HEK293T (cell line): ENCODE results near the gene BCL6B.
A peak's percentile ranks its signal among the peaks of the same experiment; 100 is the strongest.

ENCODE experiments used
- CTCF ChIA-PET: fragments of 350-600 bp; formaldehyde crosslinking; extraction: SDS; loops from one replicate; lab custom pipeline; 2021; ENCODE audit warnings: antibody characterized with exemption, inconsistent platforms; lab: Yijun Ruan, JAX
- POLR2A ChIA-PET: fragments of 350-600 bp; formaldehyde crosslinking; extraction: SDS; loops from one replicate; lab custom pipeline; 2020; ENCODE audit warnings: antibody characterized with exemption, inconsistent platforms; lab: Yijun Ruan, JAX
- DNase-seq: peaks from one replicate; pipeline ENCODE4 v3.0.0; 2012; ENCODE audit warnings: mixed read lengths; ENCODE audit errors: extremely low spot score
- ARNT ChIP-seq: fragments of 450-650 bp; IDR thresholded peaks from 2 replicates; pipeline ENCODE4 v1.6.1; 2017; ENCODE audit warnings: mild to moderate bottlenecking
- BHLHE40 ChIP-seq: fragments of 450-650 bp; IDR thresholded peaks from 2 replicates; pipeline ENCODE4 v1.6.1; 2016; ENCODE audit warnings: mild to moderate bottlenecking, moderate library complexity, borderline replicate concordance
- CTBP1 ChIP-seq: fragments of 450-650 bp; IDR thresholded peaks from 2 replicates; pipeline ENCODE4 v1.6.1; 2016; ENCODE audit warnings: borderline replicate concordance
- ELF4 ChIP-seq: fragments of 450-650 bp; IDR thresholded peaks from 2 replicates; pipeline ENCODE4 v1.6.1; 2017; ENCODE audit warnings: antibody characterized with exemption
- FOXA1 ChIP-seq: fragments of 450-650 bp; IDR thresholded peaks from 2 replicates; pipeline ENCODE4 v1.6.1; 2016; ENCODE audit warnings: mild to moderate bottlenecking
- FOXK2 ChIP-seq: fragments of 450-650 bp; IDR thresholded peaks from 2 replicates; pipeline ENCODE4 v1.6.1; 2016; ENCODE audit warnings: mild to moderate bottlenecking
- FOXM1 ChIP-seq: fragments of 450-650 bp; IDR thresholded peaks from 2 replicates; pipeline ENCODE4 v1.6.1; 2017; ENCODE audit warnings: mild to moderate bottlenecking, borderline replicate concordance
- HDGF ChIP-seq: fragments of 450-650 bp; IDR thresholded peaks from 2 replicates; pipeline ENCODE4 v1.6.1; 2017; ENCODE audit warnings: antibody characterized with exemption, borderline replicate concordance
- L3MBTL2 ChIP-seq: fragments of 450-650 bp; conservative IDR thresholded peaks from 2 replicates; pipeline ENCODE4 v1.6.1; 2016; ENCODE audit warnings: mild to moderate bottlenecking
- LEF1 ChIP-seq: fragments of 450-650 bp; IDR thresholded peaks from 2 replicates; pipeline ENCODE4 v1.6.1; 2017; ENCODE audit warnings: mild to moderate bottlenecking, borderline replicate concordance
- NFRKB ChIP-seq: fragments of 450-650 bp; IDR thresholded peaks from 2 replicates; pipeline ENCODE4 v1.6.1; 2016; ENCODE audit warnings: mild to moderate bottlenecking, moderate library complexity
- PKNOX1 ChIP-seq: fragments of 450-650 bp; IDR thresholded peaks from 2 replicates; pipeline ENCODE4 v1.6.1; 2016
- SP1 ChIP-seq: fragments of 450-650 bp; IDR thresholded peaks from 2 replicates; pipeline ENCODE4 v1.6.1; 2017
- SUZ12 ChIP-seq: fragments of 450-650 bp; IDR thresholded peaks from 2 replicates; pipeline ENCODE4 v1.6.1; 2016; ENCODE audit warnings: mild to moderate bottlenecking
- TARDBP ChIP-seq: fragments of 450-650 bp; IDR thresholded peaks from 2 replicates; pipeline ENCODE4 v1.6.1; 2016
- ZNF384 ChIP-seq: fragments of 450-650 bp; IDR thresholded peaks from 2 replicates; pipeline ENCODE4 v1.6.1; 2016

The BCL6B gene

DNA sequence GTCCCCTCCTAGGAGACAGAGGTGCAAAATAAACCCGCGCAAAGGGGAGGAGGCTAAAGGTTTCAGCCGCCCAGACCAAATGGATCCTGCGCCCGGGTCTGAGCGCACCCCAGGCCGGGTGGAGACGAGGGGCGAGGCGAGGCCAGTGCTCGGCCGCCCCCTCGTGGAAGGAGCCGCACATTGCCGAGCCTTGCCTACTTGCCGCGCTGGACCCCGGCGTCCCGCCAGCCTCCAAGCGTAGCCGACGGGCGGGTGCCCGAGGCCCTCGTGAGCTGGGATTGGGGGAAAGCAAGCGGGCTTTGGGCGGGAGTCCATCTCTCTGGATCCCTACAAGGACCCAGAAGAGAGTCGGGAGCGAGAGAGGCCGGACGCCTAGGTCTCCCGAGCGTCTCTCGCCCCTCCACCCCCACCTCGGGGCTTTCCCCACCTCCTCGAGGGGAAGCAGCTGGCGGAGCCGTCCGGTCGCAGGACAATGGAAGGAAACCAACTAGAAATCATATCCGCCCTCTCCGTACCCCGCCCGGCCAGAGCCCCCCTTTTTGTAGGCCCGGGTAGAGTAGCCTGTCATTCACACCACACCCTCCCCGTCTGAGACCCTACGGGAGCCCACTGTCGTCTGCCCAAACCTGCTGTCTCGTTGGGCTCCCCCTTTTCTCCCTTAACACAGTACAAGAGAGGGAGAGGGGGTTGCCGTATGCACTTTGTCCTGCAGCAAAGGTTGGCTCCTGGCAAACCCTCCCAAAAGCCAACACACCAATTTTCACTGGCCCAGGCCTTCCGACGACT lies 664 bp upstream of the BCL6B start:
- ChIA-PET POLR2A (interaction anchor here (1.4 to 3.4 kb wide), 4 partner anchors 10 to 109 kb away, joined by 3 to 19 read pairs (median 6); partner anchors contain the start of genes RNASEK and SLC16A13), CTCF (interaction anchor here (0.6 to 1.8 kb wide), 8 partner anchors 10 to 169 kb away, joined by 3 to 10 read pairs (median 3); no protein-coding TSS in a partner anchor)
- peak; percentile 78 for DNase-seq
- TF ChIP-seq L3MBTL2 (peak; percentile 55; the same call in 1 of the 2 replicates), ELF4 (no peak)

GRCh38 chr17:7023576-7024401 lies 939 bp downstream of the BCL6B start:
- ChIA-PET CTCF (no interaction called here), POLR2A (interaction anchor here (1.2 kb wide), 1 partner anchor 12 kb away, joined by 4 read pairs; the partner anchor contains the start of gene SLC16A13)
- DNase-seq = peak; percentile 95

GRCh38 chr17:7024402-7024785 lies 1.5 kb downstream of the BCL6B start:
- TF ChIP-seq CTBP1 (no peak), L3MBTL2 (peak; percentile 73)
- CTCF ChIA-PET = no interaction called here
- POLR2A ChIA-PET = no interaction called here

More at GRCh38 chr17:7023576-7024401, 939 bp downstream of the BCL6B start:
- TF ChIP-seq FOXK2 (no peak), L3MBTL2 (peak; percentile 96), CTBP1 (no peak)

DNA sequence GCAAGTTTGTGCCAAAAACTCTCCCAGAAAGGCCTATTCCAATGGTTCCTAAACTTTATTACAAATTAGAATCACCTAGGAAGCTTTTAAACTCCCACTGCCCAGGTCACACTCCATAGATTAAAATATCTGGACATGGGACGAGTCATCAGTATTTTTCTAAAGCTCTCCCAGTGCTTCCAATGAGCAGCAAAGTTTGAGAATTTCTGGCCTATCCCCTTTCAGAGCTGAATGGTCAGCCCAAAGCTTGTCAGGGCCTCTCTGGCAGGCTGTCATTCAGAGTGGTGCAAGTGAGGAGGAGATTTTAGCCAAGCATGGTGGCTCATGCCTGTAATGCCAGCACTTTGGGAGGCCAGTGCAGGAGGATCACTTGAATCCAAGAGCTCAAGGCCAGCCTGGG lies 2.4 kb downstream of the BCL6B start:
- no peak for DNase-seq
- CTCF ChIA-PET = no interaction called here
- no peak for TF ChIP-seq SUZ12
- TF ChIP-seq BHLHE40 = no peak
- TF ChIP-seq ARNT = no peak
- no peak for TF ChIP-seq L3MBTL2
- no peak for TF ChIP-seq ZNF384
- no peak for TF ChIP-seq FOXM1
- TF ChIP-seq NFRKB = no peak
- TF ChIP-seq PKNOX1 = no peak
- no peak for TF ChIP-seq ELF4
- TF ChIP-seq CTBP1 = no peak
- POLR2A ChIA-PET = interaction anchor here (2.2 kb wide), 1 partner anchor 10 kb away, joined by 17 read pairs; the partner anchor contains the start of gene SLC16A13

More at GRCh38 chr17:7024402-7024785, 1.5 kb downstream of the BCL6B start:
- DNase-seq = no peak

GRCh38 chr17:7026471-7027115 lies 3.7 kb downstream of the BCL6B start:
- TF ChIP-seq PKNOX1 (no peak), L3MBTL2 (no peak), SP1 (no peak), SUZ12 (no peak), TARDBP (no peak), FOXK2 (no peak), FOXA1 (no peak), ZNF384 (no peak), ARNT (no peak), NFRKB (no peak), LEF1 (no peak), CTBP1 (no peak)
- ChIA-PET POLR2A (interaction anchor here (2.2 kb wide), 1 partner anchor 9 kb away, joined by 17 read pairs; the partner anchor contains the start of gene SLC16A13), CTCF (no interaction called here)
- no peak for DNase-seq

DNA sequence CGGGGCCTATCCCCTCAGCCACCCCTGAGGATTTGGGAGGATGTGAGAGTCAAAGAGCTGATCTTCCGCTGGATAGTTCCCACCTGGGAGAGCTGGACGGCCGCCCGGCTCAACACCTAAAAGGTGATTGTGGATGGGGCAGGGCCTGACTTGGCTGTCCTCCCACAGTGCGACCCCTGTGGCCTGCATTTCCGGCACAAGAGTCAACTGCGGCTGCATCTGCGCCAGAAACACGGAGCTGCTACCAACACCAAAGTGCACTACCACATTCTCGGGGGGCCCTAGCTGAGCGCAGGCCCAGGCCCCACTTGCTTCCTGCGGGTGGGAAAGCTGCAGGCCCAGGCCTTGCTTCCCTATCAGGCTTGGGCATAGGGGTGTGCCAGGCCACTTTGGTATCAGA lies 4.5 kb downstream of the BCL6B start:
- no peak for TF ChIP-seq FOXA1
- no peak for TF ChIP-seq SUZ12
- TF ChIP-seq FOXM1 = no peak
- no peak for TF ChIP-seq PKNOX1
- TF ChIP-seq ZNF384 = no peak
- no peak for TF ChIP-seq SP1
- no peak for TF ChIP-seq L3MBTL2
- TF ChIP-seq BHLHE40 = no peak
- no peak for TF ChIP-seq ELF4
- no peak for TF ChIP-seq CTBP1
- TF ChIP-seq LEF1 = no peak
- TF ChIP-seq TARDBP = no peak
- no peak for TF ChIP-seq HDGF
- no peak for TF ChIP-seq NFRKB
- no peak for TF ChIP-seq FOXK2
- no peak for TF ChIP-seq ARNT
- CTCF ChIA-PET = no interaction called here
- DNase-seq = no peak
- POLR2A ChIA-PET = interaction anchor here (1.1 to 1.4 kb wide), 3 partner anchors 8 to 15 kb away, joined by 3 to 8 read pairs (median 4); partner anchors contain the start of gene SLC16A13
